ENCODE results near the gene SYT1. TPM values are rescaled to one million over a fixed set of nuclear protein-coding genes. Genes with fewer than 3 reads are reported as not detected.

Gene SYT1
- total and polyA plus RNA-seq, 8 donors, result 0.16 to 1.2 (median 0.26) TPM

- TF ChIP-seq CTCF (IDR thresholded peaks at IDR 0.05), result no peak
- Histone ChIP-seq H3K27ac (no peak overlapping the region), H3K4me1 (no peaks in the 10 kb centered on the region), H3K4me3 (no peak overlapping the region), H3K36me3 (no peaks in the 10 kb centered on the region), H3K9me3 (no peaks in the 10 kb centered on the region), H3K27me3 (no peaks in the 10 kb centered on the region)
- no peak for FAIRE-seq
- intact Hi-C loops (cut with DNase I), result no loop called here
- 76 to 90% methylated on average over 2 of the region's 2 CpGs for WGBS, 2 donors
- ATAC-seq, result no peak
- no peak for DNase-seq
These were observed 505.4 kb downstream of the SYT1 start for GRCh38 chr12:79370021-79370420.

- Histone ChIP-seq H3K9me3 (no peaks in the 10 kb centered on the region), H3K4me3 (no peak overlapping the region), H3K27me3 (no peaks in the 10 kb centered on the region), H3K36me3 (no peaks in the 10 kb centered on the region), H3K4me1 (no peaks in the 10 kb centered on the region), H3K27ac (no peak overlapping the region)
- no peak for TF ChIP-seq CTCF (IDR thresholded peaks at IDR 0.05)
- ATAC-seq, result no peak
- no peak for DNase-seq
- no peak for FAIRE-seq
- 72 to 83% methylated on average over 2 of the region's 2 CpGs for WGBS, 2 donors
- intact Hi-C loops (cut with DNase I), result no loop called here
These were observed 506.7 kb downstream of the SYT1 start for GRCh38 chr12:79371226-79371625.

- no peak for DNase-seq
- Histone ChIP-seq H3K4me3 (no peak overlapping the region), H3K27ac (no peak overlapping the region), H3K36me3 (no peaks in the 10 kb centered on the region), H3K27me3 (no peaks in the 10 kb centered on the region), H3K9me3 (no peaks in the 10 kb centered on the region), H3K4me1 (no peaks in the 10 kb centered on the region)
- WGBS, 2 donors, result 51% methylated on average over 5 of the region's 5 CpGs
- intact Hi-C loops (cut with DNase I), result no loop called here
- peak in 2 of 4 donors; percentile 9 to 19 for TF ChIP-seq CTCF (IDR thresholded peaks at IDR 0.05)
- FAIRE-seq, result no peak
- peak in 1 of 4 donors; percentile 35 for ATAC-seq
These were observed 509.4 kb downstream of the SYT1 start for GRCh38 chr12:79373896-79374499.

GRCh38 chr12:79374545-79374944 lies 510.0 kb downstream of the SYT1 start:
- FAIRE-seq, result no peak
- no peaks in the 10 kb centered on the region for H3K4me1 ChIP-seq
- no peak overlapping the region for H3K4me3 ChIP-seq
- TF ChIP-seq CTCF (IDR thresholded peaks at IDR 0.05), result no peak
- H3K9me3 ChIP-seq, result no peaks in the 10 kb centered on the region
- no peaks in the 10 kb centered on the region for H3K27me3 ChIP-seq
- 73 to 81% methylated on average over 1 of the region's 1 CpG for WGBS, 2 donors
- DNase-seq, result no peak
- H3K36me3 ChIP-seq, result no peaks in the 10 kb centered on the region
- no peak for ATAC-seq
- intact Hi-C loops (cut with DNase I), result no loop called here
- H3K27ac ChIP-seq, result no peak overlapping the region

GRCh38 chr12:79375050-79375449 lies 510.5 kb downstream of the SYT1 start:
- WGBS, 2 donors, result 72 to 81% methylated on average over 6 of the region's 6 CpGs
- ATAC-seq (no peak), DNase-seq (no peak), FAIRE-seq (no peak)
- Histone ChIP-seq H3K9me3 (no peaks in the 10 kb centered on the region), H3K27me3 (no peaks in the 10 kb centered on the region), H3K27ac (no peak overlapping the region), H3K36me3 (no peaks in the 10 kb centered on the region), H3K4me1 (no peaks in the 10 kb centered on the region), H3K4me3 (no peak overlapping the region)
- TF ChIP-seq CTCF (IDR thresholded peaks at IDR 0.05), result no peak
- intact Hi-C loops (cut with DNase I), result no loop called here
